H1 (cell line): Measurements from ENCODE around the gene BMPR1A. TPM values are rescaled to one million over a fixed set of nuclear protein-coding genes. Genes with fewer than 3 reads are reported as not detected.

Experiments
- CTCF ChIA-PET: fragments of 300-600 bp; sonication (Branson Sonifier 250); formaldehyde crosslinking; loops from one replicate; lab custom pipeline; 2021; ENCODE audit not compliant: partially characterized antibody; lab: Charles Lee
- POLR2A ChIA-PET: fragments of 300-600 bp; sonication (Branson Sonifier 250); formaldehyde crosslinking; loops from one replicate; lab custom pipeline; 2021; ENCODE audit warnings: inconsistent platforms; ENCODE audit not compliant: partially characterized antibody; lab: Charles Lee
- DNase-seq, 2 experiments: peaks; one replicate each; pipeline versions ENCODE4 v3.0.0 to v3.0.0-alpha.2; 2010 to 2022; ENCODE audit warnings: low spot score in 2 of 2, low read depth in 1 of 2, mixed read lengths in 1 of 2
- FAIRE-seq: peaks from 2 replicates; lab custom pipeline; 2011; peaks lifted over from hg19 to GRCh38; lab: Jason Lieb, UNC
- H2AFZ ChIP-seq: 2 replicates; pipeline ENCODE4 v1.8.1; 2012; ENCODE audit warnings: low read length, inconsistent platforms
- H2AK5ac ChIP-seq: 2 replicates; pipeline ENCODE4 v1.6.1; 2013; ENCODE audit warnings: low read depth, low read length
- H2BK120ac ChIP-seq: replicated peaks from 2 replicates; pipeline ENCODE3; 2013; ENCODE audit warnings: low read depth, low read length, inconsistent platforms
- H2BK12ac ChIP-seq: 2 replicates; pipeline ENCODE4 v1.6.1; 2013; ENCODE audit warnings: low read depth, low read length
- H2BK15ac ChIP-seq: 2 replicates; pipeline ENCODE4 v1.6.1; 2013; ENCODE audit warnings: low read length
- H2BK20ac ChIP-seq: 2 replicates; pipeline ENCODE4 v1.6.1; 2013; ENCODE audit warnings: low read length
- H2BK5ac ChIP-seq: 2 replicates; pipeline ENCODE4 v1.6.1; 2013; ENCODE audit warnings: low read depth, low read length
- H3K14ac ChIP-seq: 2 replicates; pipeline ENCODE4 v1.6.1; 2013; ENCODE audit warnings: inconsistent platforms; ENCODE audit not compliant: insufficient read length
- H3K18ac ChIP-seq: 2 replicates; pipeline ENCODE4 v1.6.1; 2013; ENCODE audit warnings: low read length; ENCODE audit errors: extremely low read depth
- H3K23ac ChIP-seq: 2 replicates; pipeline ENCODE4 v1.6.1; 2013; ENCODE audit warnings: inconsistent platforms; ENCODE audit not compliant: insufficient read length
- H3K23me2 ChIP-seq: 2 replicates; pipeline ENCODE4 v1.6.1; 2013; ENCODE audit warnings: low read depth, low read length
- H3K27ac ChIP-seq: 2 replicates; pipeline ENCODE4 v1.6.1; 2011; ENCODE audit warnings: low read depth, low read length, inconsistent platforms
- H3K27me3 ChIP-seq, 4 experiments: replicated peaks in 1 of 4; 1 replicate in 1 of 4; 2 replicates in 3 of 4; pipeline versions ENCODE4 v1.6.1 to v1.8.1; 2011 to 2013; ENCODE audit warnings: low read length in 3 of 4, mild to moderate bottlenecking in 3 of 4, inconsistent platforms in 2 of 4, mixed read lengths in 2 of 4, moderate library complexity in 1 of 4; ENCODE audit not compliant: control insufficient read depth in 3 of 4, insufficient read depth in 3 of 4; ENCODE audit errors: extremely low read depth in 1 of 4
- H3K36me3 ChIP-seq, 4 experiments: 2 replicates each; pipeline versions ENCODE4 v1.6.1 to v1.8.1; 2011 to 2013; ENCODE audit warnings: mild to moderate bottlenecking in 4 of 4, low read length in 3 of 4, moderate library complexity in 2 of 4, control low read depth in 1 of 4, inconsistent platforms in 1 of 4; ENCODE audit not compliant: insufficient read depth in 4 of 4, control insufficient read depth in 2 of 4
- H3K4ac ChIP-seq: replicated peaks from 2 replicates; pipeline ENCODE3; 2013; ENCODE audit warnings: low read length, low read depth, mixed read lengths, inconsistent platforms; ENCODE audit not compliant: insufficient read length
- H3K4me1 ChIP-seq, 4 experiments: replicated peaks in 1 of 4; 1 replicate in 1 of 4; 2 replicates in 3 of 4; pipeline versions ENCODE4 v1.6.1 to v1.8.1; 2011 to 2013; ENCODE audit warnings: low read length in 3 of 4, inconsistent platforms in 2 of 4, mixed read lengths in 1 of 4; ENCODE audit not compliant: insufficient read depth in 4 of 4, control insufficient read depth in 3 of 4
- H3K4me2 ChIP-seq, 2 experiments: 2 replicates each; pipeline versions ENCODE4 v1.6.1 to v1.8.1; 2011 to 2013; ENCODE audit warnings: low read depth in 2 of 2, low read length in 2 of 2, control low read depth in 1 of 2, inconsistent platforms in 1 of 2, mild to moderate bottlenecking in 1 of 2; ENCODE audit not compliant: insufficient read depth in 1 of 2
- H3K4me3 ChIP-seq, 4 experiments: fragments of 200-600, 300-600 bp in 1 of 4; sonication (generic), shearing (Covaris generic), sonication (Bioruptor Twin) in 1 of 4; 2 replicates each; pipeline versions ENCODE4 v1.5.1 to v1.8.1; 2011 to 2016; ENCODE audit warnings: low read length in 4 of 4, low read depth in 3 of 4, control low read depth in 2 of 4, inconsistent platforms in 2 of 4, mild to moderate bottlenecking in 2 of 4, mixed read lengths in 1 of 4, moderate library complexity in 1 of 4; ENCODE audit not compliant: insufficient read depth in 2 of 4; ENCODE audit errors: extremely low read depth in 1 of 4
- H3K56ac ChIP-seq: replicated peaks from 2 replicates; pipeline ENCODE3; 2013; ENCODE audit warnings: low read depth, mild to moderate bottlenecking, mixed read lengths, low read length, inconsistent platforms; ENCODE audit not compliant: insufficient read length
- H3K79me1 ChIP-seq: 2 replicates; pipeline ENCODE4 v1.6.1; 2013; ENCODE audit warnings: low read depth, low read length, control low read depth
- H3K79me2 ChIP-seq, 2 experiments: 2 replicates each; pipeline versions ENCODE4 v1.6.1 to v1.8.1; 2012 to 2013; ENCODE audit warnings: low read length in 2 of 2, mild to moderate bottlenecking in 2 of 2, inconsistent platforms in 1 of 2; ENCODE audit not compliant: insufficient read depth in 2 of 2, control insufficient read depth in 1 of 2
- H3K9ac ChIP-seq, 4 experiments: replicated peaks in 1 of 4; 1 replicate in 1 of 4; 2 replicates in 3 of 4; pipeline versions ENCODE4 v1.6.1 to v1.8.1; 2011 to 2013; ENCODE audit warnings: low read depth in 3 of 4, low read length in 3 of 4, control low read depth in 2 of 4, mild to moderate bottlenecking in 2 of 4, moderate library complexity in 2 of 4, inconsistent platforms in 1 of 4; ENCODE audit errors: extremely low read depth in 1 of 4
- H3K9me3 ChIP-seq, 2 experiments: 2 replicates each; pipeline versions ENCODE4 v1.6.1 to v1.8.1; 2012 to 2013; ENCODE audit warnings: mild to moderate bottlenecking in 2 of 2, moderate library complexity in 2 of 2, control low read depth in 1 of 2, inconsistent platforms in 1 of 2, low read depth in 1 of 2, low read length in 1 of 2, mixed read lengths in 1 of 2; ENCODE audit not compliant: insufficient read depth in 2 of 2
- H4K20me1 ChIP-seq, 2 experiments: replicated peaks in 1 of 2; 2 replicates each; pipeline versions ENCODE3 to v1.8.1; 2011 to 2013; ENCODE audit warnings: inconsistent platforms in 2 of 2, low read length in 2 of 2, mild to moderate bottlenecking in 1 of 2; ENCODE audit not compliant: insufficient read depth in 2 of 2, control insufficient read depth in 1 of 2
- H4K5ac ChIP-seq: 2 replicates; pipeline ENCODE4 v1.6.1; 2013; ENCODE audit warnings: low read length, low read depth, mixed read lengths, inconsistent platforms; ENCODE audit not compliant: insufficient read length
- H4K8ac ChIP-seq: 2 replicates; pipeline ENCODE4 v1.8.0; 2013; ENCODE audit warnings: mild to moderate bottlenecking, moderate library complexity, low read length, inconsistent platforms; ENCODE audit not compliant: insufficient read depth; ENCODE audit errors: extremely low read depth
- H4K91ac ChIP-seq: replicated peaks from 2 replicates; pipeline ENCODE3; 2013; ENCODE audit warnings: low read length, mixed read lengths, inconsistent platforms; ENCODE audit not compliant: insufficient read length
- HDAC6 ChIP-seq: IDR thresholded peaks from one replicate; pipeline ENCODE4 v1.7.1; 2012; ENCODE audit warnings: low read depth, mild to moderate bottlenecking, inconsistent platforms, low read length, moderate library complexity
- KDM5A ChIP-seq: fragments of 200-600 bp; IDR thresholded peaks from 2 replicates; pipeline ENCODE4 v1.7.1; 2012; ENCODE audit warnings: mild to moderate bottlenecking, low read length, inconsistent platforms, mixed read lengths
- SIRT6 ChIP-seq: IDR thresholded peaks from one replicate; pipeline ENCODE4 v1.7.1; 2012; ENCODE audit warnings: low read length, inconsistent platforms
- ZNF274 ChIP-seq: IDR thresholded peaks from 2 replicates; pipeline ENCODE4 v1.7.0; 2012; ENCODE audit warnings: low read length, borderline replicate concordance; ENCODE audit errors: extremely low read depth
- WGBS, 2 experiments: shearing (Covaris generic) in 1 of 2; methylation state at CpG; one replicate each; pipeline versions ENCODE4 v1.1.6 to v1.1.7; 2013 to 2015; ENCODE audit warnings: low lambda C conversion rate in 2 of 2, mixed read lengths in 2 of 2, inconsistent platforms in 1 of 2, low coverage in 1 of 2, missing lambda C conversion rate in 1 of 2; ENCODE audit not compliant: insufficient replicate concordance in 2 of 2, insufficient coverage in 1 of 2, insufficient read length in 1 of 2; ENCODE audit errors: extremely low coverage in 1 of 2, missing lambda C conversion rate in 1 of 2; 5-methylcytosine and 5-hydroxymethylcytosine counted together
- polyA plus RNA-seq, 7 experiments: library from polyadenylated mRNA; depleted of rRNA in 3 of 7; stranded (reverse) in 5 of 7; unstranded in 2 of 7; fragments of >200 nt in 5 of 7; fragments of 200-250 nt in 2 of 7; gene quantifications; 1 replicate in 5 of 7; 2 replicates in 1 of 7; 4 replicates in 1 of 7; pipeline versions ENCODE4 v1.2.1 to v1.2.3, GENCODE V29; 2011 to 2013; ENCODE audit warnings: missing spikeins in 2 of 7, mixed read lengths in 2 of 7
- total RNA-seq: library from RNA; stranded (reverse); fragmentation: NEBNext Ultra II Directional; extraction: Animal tissue kit (Norgen Biotek cat#: 25700); gene quantifications from 2 replicates; pipeline ENCODE4 v1.2.1, GENCODE V29; 2021
- TF ChIP-seq, protein P1 (sequence below): IDR thresholded peaks from 2 replicates; pipeline ENCODE4 v1.6.1; 2012; ENCODE audit warnings: inconsistent platforms
- TF ChIP-seq, protein P2 (sequence below), 3 experiments: IDR thresholded peaks; 1 replicate in 2 of 3; 2 replicates in 1 of 3; pipeline versions ENCODE4 v1.5.1 to v1.6.1; 2011; ENCODE audit warnings: low read length in 3 of 3, mild to moderate bottlenecking in 3 of 3, inconsistent platforms in 2 of 3, low read depth in 1 of 3, moderate library complexity in 1 of 3; ENCODE audit not compliant: insufficient read depth in 1 of 3; ENCODE audit errors: control extremely low read depth in 1 of 3

Gene BMPR1A
- total and polyA plus RNA-seq, 2 of the 8 experiments (the other 6 are each of a cell fraction or from before 2014, with no cell fraction given): 34.4 to 129 TPM

DNA sequence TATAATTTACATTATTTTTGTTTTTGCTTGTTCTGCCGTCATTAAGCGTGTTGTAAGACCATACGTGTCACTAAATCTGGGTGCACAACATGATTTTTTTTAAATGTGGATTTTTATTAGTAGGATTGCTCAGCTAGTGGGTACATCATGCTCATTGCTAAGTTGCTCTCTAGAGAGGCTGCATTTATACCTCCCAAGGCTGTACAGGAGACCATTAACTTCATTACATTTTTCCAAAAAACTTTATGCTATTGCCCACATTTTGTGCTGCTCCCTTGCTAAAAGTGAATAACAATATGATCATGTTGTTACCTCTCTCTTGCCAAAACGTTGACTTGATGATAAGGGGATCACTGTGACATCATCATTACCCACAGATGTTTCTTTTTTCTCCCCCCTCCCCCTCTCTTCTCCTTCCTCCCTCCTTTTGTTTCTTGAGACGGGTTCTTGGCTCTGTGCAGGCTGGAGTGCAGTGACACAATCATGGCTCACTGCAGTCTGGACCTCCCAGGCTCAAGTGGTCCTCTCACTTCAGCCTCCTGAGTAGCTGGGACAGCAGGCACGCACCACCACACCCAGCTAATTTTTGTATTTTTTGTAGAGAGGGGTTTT lies 65.1 kb downstream of the BMPR1A start:
- Histone ChIP-seq H3K4me3 (no peak overlapping the region), H2BK12ac (no peak overlapping the region), H3K14ac (no peak overlapping the region), H2BK5ac (no peak overlapping the region), H3K56ac (peak overlapping the region; percentile 26), H4K5ac (no peak overlapping the region), H4K91ac (no peak overlapping the region), H2BK15ac (no peak overlapping the region), H3K18ac (no peak overlapping the region), H3K4ac (no peak overlapping the region), H3K23me2 (no peaks in the 10 kb centered on the region), H3K23ac (no peak overlapping the region), H4K20me1 (peaks cover 15 to 23% of the 10 kb centered on the region in 2 experiments), H3K9ac (no peak overlapping the region), H3K4me2 (no peak overlapping the region), H3K27ac (no peak overlapping the region), H2BK20ac (no peak overlapping the region), H3K27me3 (no peaks in the 10 kb centered on the region), H3K9me3 (no peaks in the 10 kb centered on the region), H2AFZ (no peak overlapping the region), H3K79me2 (peaks cover 31 to 99% of the 10 kb centered on the region in 2 experiments; a peak in 3 of 4 replicates), H3K79me1 (peaks cover 15% of the 10 kb centered on the region), H4K8ac (no peak overlapping the region), H2AK5ac (no peak overlapping the region), H2BK120ac (no peak overlapping the region), H3K36me3 (peaks cover 0 to 2% (median under 1%) of the 10 kb centered on the region in 4 experiments; a peak in 3 of 8 replicates), H3K4me1 (peaks cover 2 to 20% (median 11%) of the 10 kb centered on the region in 4 experiments)
- TF ChIP-seq, protein P1, sequence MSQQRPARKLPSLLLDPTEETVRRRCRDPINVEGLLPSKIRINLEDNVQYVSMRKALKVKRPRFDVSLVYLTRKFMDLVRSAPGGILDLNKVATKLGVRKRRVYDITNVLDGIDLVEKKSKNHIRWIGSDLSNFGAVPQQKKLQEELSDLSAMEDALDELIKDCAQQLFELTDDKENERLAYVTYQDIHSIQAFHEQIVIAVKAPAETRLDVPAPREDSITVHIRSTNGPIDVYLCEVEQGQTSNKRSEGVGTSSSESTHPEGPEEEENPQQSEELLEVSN: no peak
- TF ChIP-seq SIRT6 (no peak), ZNF274 (no peak), HDAC6 (no peak), KDM5A (no peak)
- TF ChIP-seq, protein P2, sequence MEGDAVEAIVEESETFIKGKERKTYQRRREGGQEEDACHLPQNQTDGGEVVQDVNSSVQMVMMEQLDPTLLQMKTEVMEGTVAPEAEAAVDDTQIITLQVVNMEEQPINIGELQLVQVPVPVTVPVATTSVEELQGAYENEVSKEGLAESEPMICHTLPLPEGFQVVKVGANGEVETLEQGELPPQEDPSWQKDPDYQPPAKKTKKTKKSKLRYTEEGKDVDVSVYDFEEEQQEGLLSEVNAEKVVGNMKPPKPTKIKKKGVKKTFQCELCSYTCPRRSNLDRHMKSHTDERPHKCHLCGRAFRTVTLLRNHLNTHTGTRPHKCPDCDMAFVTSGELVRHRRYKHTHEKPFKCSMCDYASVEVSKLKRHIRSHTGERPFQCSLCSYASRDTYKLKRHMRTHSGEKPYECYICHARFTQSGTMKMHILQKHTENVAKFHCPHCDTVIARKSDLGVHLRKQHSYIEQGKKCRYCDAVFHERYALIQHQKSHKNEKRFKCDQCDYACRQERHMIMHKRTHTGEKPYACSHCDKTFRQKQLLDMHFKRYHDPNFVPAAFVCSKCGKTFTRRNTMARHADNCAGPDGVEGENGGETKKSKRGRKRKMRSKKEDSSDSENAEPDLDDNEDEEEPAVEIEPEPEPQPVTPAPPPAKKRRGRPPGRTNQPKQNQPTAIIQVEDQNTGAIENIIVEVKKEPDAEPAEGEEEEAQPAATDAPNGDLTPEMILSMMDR (IDR thresholded peaks at IDR 0.05; ENCODE audit: control extremely low read depth in 1 of 3, insufficient read depth in 1 of 3, low read depth in 1 of 3, low read length in 3 of 3): no peak
- WGBS, 2 experiments: 76% methylated on average over 6 of the region's 6 CpGs; no CpG with 5 or more reads in 1 of the 2 experiments
- ChIA-PET CTCF (interaction anchor here (0.6 to 1.6 kb wide), 4 partner anchors 10 to 128 kb away, joined by 3 to 5 read pairs (median 3); no protein-coding TSS in a partner anchor), POLR2A (interaction anchor here (0.9 to 1.4 kb wide), 3 partner anchors 8 to 59 kb away, joined by 3 read pairs; no protein-coding TSS in a partner anchor)
- no peak for DNase-seq
- FAIRE-seq: peak; percentile 32
